Tibial artery (tissue), 4 donors: ENCODE results near the gene ARHGEF7.
A peak's percentile ranks its signal among the peaks of the same experiment; 100 is the strongest.

ENCODE experiments used
- DNase-seq, 2 donors: peaks; one replicate each; pipeline ENCODE4 v3.0.0-alpha.2; 2019
- H3K27ac ChIP-seq, 2 donors: fragments of 200-600 bp; sonication (generic) in 1 of 2; 1 replicate in 1 of 2; 2 replicates in 1 of 2; pipeline ENCODE4 v1.5.1; 2018 to 2019; ENCODE audit warnings: mild to moderate bottlenecking in 1 of 2
- H3K27me3 ChIP-seq, 2 donors: fragments of 200-600 bp; sonication (generic) in 1 of 2; one replicate each; pipeline versions ENCODE4 v1.5.1 to v1.6.0; 2016 to 2019
- H3K36me3 ChIP-seq, 3 donors: fragments of 200-600 bp; sonication (generic) in 2 of 3; one replicate each; pipeline ENCODE4 v1.5.1; 2016 to 2019; ENCODE audit warnings: mild to moderate bottlenecking in 2 of 3
- H3K4me1 ChIP-seq, 4 donors: fragments of 200-600 bp; sonication (generic) in 2 of 4; 1 replicate in 3 of 4; 2 replicates in 1 of 4; pipeline ENCODE4 v1.5.1; 2016 to 2019
- H3K4me3 ChIP-seq, 2 donors: fragments of 200-600 bp; sonication (generic) in 1 of 2; 1 replicate in 1 of 2; 2 replicates in 1 of 2; pipeline ENCODE4 v1.5.1; 2018 to 2019; ENCODE audit warnings: mild to moderate bottlenecking in 2 of 2
- H3K9me3 ChIP-seq, 3 donors: fragments of 200-600 bp; sonication (generic) in 1 of 3; one replicate each; pipeline ENCODE4 v1.5.1; 2016 to 2019
- intact Hi-C: fragments of 100-400 bp; cut with DNase I; formaldehyde crosslinking; loops from one replicate; pipeline ENCODE4 v1.15.0; 2023; ENCODE audit warnings: low total_unique reads
- TF ChIP-seq, protein P1 (sequence below), 2 experiments: fragments of 200-600 bp in 1 of 2; fragments of 450-650 bp in 1 of 2; IDR thresholded peaks; one replicate each; pipeline ENCODE4 v1.5.1; 2017 to 2019; ENCODE audit warnings: antibody characterized with exemption in 2 of 2, mild to moderate bottlenecking in 1 of 2, moderate library complexity in 1 of 2

The ARHGEF7 gene

DNA sequence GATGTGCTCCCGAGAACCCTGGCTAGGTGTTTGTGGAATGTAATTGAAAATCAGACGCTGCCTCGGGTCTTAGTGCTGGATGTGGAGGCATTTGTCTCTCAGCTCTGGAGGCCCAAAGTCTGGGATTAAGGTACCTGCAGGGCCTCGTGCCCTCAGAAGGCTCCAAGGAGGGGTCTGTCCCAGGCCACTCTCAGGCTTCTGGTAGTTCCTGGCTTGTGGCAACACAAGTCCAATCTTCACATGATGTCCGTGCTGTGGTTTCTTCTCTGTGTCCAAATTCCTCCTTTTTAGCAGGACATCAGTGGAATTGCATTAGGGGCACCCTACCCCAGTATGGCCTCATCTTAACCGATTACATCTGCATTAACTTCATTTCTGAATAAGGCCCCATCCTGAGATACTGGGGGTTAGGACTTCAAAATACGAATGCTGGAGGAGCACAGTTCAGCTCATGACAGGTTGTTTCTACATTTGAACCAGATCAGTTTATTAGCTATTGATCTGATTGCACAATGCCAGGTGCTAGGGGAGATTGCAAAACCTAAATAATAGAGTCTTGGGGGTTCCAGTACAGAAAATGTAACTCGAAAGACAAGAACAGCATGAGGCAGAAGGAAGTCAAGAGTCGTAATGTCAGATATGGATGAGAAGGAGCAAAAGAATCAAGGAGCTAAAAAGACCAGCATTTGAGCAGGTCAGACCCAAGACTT lies 3.9 kb downstream of the ARHGEF7 start:
- no peaks in the 10 kb centered on the region for H3K9me3 ChIP-seq
- H3K4me3 ChIP-seq: no peak overlapping the region
- H3K27me3 ChIP-seq: no peaks in the 10 kb centered on the region
- H3K27ac ChIP-seq: peak overlapping the region; percentile 90
- DNase-seq: no peak
- H3K4me1 ChIP-seq: peaks cover 0 to 82% (median 40%) of the 10 kb centered on the region in 4 donors
- H3K36me3 ChIP-seq: no peaks in the 10 kb centered on the region
- TF ChIP-seq, protein P1, sequence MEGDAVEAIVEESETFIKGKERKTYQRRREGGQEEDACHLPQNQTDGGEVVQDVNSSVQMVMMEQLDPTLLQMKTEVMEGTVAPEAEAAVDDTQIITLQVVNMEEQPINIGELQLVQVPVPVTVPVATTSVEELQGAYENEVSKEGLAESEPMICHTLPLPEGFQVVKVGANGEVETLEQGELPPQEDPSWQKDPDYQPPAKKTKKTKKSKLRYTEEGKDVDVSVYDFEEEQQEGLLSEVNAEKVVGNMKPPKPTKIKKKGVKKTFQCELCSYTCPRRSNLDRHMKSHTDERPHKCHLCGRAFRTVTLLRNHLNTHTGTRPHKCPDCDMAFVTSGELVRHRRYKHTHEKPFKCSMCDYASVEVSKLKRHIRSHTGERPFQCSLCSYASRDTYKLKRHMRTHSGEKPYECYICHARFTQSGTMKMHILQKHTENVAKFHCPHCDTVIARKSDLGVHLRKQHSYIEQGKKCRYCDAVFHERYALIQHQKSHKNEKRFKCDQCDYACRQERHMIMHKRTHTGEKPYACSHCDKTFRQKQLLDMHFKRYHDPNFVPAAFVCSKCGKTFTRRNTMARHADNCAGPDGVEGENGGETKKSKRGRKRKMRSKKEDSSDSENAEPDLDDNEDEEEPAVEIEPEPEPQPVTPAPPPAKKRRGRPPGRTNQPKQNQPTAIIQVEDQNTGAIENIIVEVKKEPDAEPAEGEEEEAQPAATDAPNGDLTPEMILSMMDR (IDR thresholded peaks at IDR 0.05): no peak
- intact Hi-C loops: loop anchor here (5.0 kb wide), 3 partner anchors 33 to 207 kb away; no protein-coding TSS in a partner anchor

DNA sequence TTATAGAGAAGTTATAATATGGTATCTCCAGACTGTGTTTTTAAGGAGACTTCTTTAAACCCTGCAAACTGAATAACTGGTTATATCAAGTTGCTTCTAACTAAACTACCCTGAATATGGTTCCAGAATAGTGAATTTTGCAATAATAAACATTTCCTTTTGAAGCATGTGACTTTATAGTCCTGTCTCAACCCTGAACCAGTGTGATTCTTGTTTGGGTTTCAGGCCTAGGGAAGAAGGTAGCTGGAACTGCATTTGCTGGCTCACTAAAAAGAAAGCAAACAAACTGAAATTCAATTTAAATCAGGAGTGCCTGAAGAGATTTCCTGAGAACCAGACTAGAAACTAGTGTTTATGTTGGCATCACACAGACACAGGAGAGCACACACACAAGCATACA lies 4.9 kb downstream of the ARHGEF7 start:
- no peak overlapping the region for H3K4me3 ChIP-seq
- H3K9me3 ChIP-seq: no peaks in the 10 kb centered on the region
- peak overlapping the region; percentile 90 for H3K27ac ChIP-seq
- H3K4me1 ChIP-seq: peaks cover 0 to 87% (median 40%) of the 10 kb centered on the region in 4 donors
- TF ChIP-seq, protein P1 (IDR thresholded peaks at IDR 0.05): no peak
- no peak for DNase-seq
- no peaks in the 10 kb centered on the region for H3K36me3 ChIP-seq
- intact Hi-C loops: loop anchor here (5.0 kb wide), 3 partner anchors 32 to 208 kb away; no protein-coding TSS in a partner anchor
- H3K27me3 ChIP-seq: no peaks in the 10 kb centered on the region

DNA sequence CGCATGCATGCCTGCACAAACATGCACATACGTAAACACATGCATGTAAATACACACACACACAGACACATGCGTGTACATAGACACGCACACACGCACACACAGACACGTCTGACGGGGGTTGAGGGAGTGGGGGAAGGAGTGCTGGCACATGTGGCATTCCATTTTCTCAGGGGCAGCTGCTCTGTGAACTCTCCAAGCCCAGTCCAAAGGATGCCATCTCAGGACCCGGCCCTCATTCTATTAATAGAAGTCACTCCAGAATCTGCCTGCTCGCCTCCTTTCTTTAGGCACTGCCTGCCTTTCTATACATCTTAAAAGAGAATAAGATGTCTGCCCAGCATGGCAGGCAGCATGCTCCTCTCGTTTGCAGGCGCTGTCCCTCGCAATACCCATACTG lies 5.3 kb downstream of the ARHGEF7 start:
- Histone ChIP-seq H3K27ac (peak overlapping the region; percentile 90), H3K4me3 (no peak overlapping the region), H3K4me1 (peaks cover 0 to 88% (median 40%) of the 10 kb centered on the region in 4 donors), H3K27me3 (no peaks in the 10 kb centered on the region), H3K9me3 (no peaks in the 10 kb centered on the region), H3K36me3 (no peaks in the 10 kb centered on the region)
- DNase-seq: no peak
- intact Hi-C loops: no loop called here
- TF ChIP-seq, protein P1 (IDR thresholded peaks at IDR 0.05): no peak

DNA sequence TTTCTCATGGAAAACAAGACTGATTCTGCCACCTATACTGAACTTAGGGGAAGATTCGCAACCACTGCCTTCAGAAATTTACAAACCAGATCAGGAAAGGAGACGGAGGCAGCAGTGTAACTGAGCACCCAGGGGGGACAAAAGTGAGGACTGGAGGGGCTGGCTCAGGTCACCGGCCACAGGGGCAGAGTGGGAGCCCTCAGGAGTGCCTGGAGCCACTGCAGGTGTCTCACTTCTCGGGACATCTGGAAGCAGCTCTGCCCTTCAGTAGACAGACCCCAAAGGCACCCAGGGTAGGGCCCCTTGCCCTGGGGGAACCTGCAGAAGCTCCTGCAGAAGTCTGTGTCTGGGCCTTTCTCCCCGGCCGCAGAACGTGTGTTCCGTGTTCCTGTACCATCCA lies 5.8 kb downstream of the ARHGEF7 start:
- no peaks in the 10 kb centered on the region for H3K9me3 ChIP-seq
- intact Hi-C loops: no loop called here
- TF ChIP-seq, protein P1 (IDR thresholded peaks at IDR 0.05): no peak
- H3K27me3 ChIP-seq: no peaks in the 10 kb centered on the region
- H3K4me1 ChIP-seq: peaks cover 0 to 93% (median 40%) of the 10 kb centered on the region in 4 donors
- DNase-seq: no peak
- H3K4me3 ChIP-seq: no peak overlapping the region
- H3K36me3 ChIP-seq: no peaks in the 10 kb centered on the region
- peak overlapping the region; percentile 90 for H3K27ac ChIP-seq

DNA sequence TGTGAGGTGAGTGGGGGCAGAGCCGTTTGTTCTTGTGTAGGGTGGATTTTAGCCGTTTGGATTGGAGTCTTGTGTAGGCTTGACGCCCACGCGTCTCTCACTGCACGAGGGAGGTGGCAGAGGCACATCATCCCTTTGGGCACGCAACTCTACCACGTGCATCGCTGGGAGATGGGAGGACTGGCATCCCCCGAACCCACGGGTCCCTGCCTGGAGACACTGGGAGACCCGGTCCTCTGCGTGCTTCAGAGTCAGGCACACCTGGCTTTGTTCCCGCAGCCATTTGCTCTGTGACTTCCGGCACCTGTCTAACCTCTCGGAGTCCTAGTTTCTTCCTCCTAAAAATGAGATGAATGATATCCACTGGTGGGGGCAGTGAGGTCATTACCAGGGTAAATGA lies 6.4 kb downstream of the ARHGEF7 start:
- TF ChIP-seq, protein P1 (IDR thresholded peaks at IDR 0.05): no peak
- Histone ChIP-seq H3K4me1 (peaks cover 0 to 93% (median 40%) of the 10 kb centered on the region in 4 donors), H3K27me3 (no peaks in the 10 kb centered on the region)

More for the DNA sequence above, 6.4 kb downstream of the ARHGEF7 start:
- no peak for DNase-seq
- H3K9me3 ChIP-seq: no peaks in the 10 kb centered on the region
- no peak overlapping the region for H3K4me3 ChIP-seq
- peak overlapping the region; percentile 90 for H3K27ac ChIP-seq
- intact Hi-C loops: no loop called here
- no peaks in the 10 kb centered on the region for H3K36me3 ChIP-seq
